Endothelial cell of umbilical vein (primary cell): Measurements from ENCODE around the gene RBMS1.

Source experiments
- EZH2 ChIP-seq: IDR thresholded peaks from 2 replicates; pipeline ENCODE4 v1.6.1; 2012; ENCODE audit warnings: borderline replicate concordance, low read depth, mild to moderate bottlenecking, moderate library complexity, low read length, inconsistent platforms; ENCODE audit not compliant: severe bottlenecking
- FOS ChIP-seq: IDR thresholded peaks from 2 replicates; pipeline ENCODE4 v1.6.1; 2011; ENCODE audit warnings: mild to moderate bottlenecking, low read length, moderate library complexity, borderline replicate concordance; ENCODE audit not compliant: insufficient read depth
- JUN ChIP-seq: IDR thresholded peaks from 2 replicates; pipeline ENCODE4 v1.6.1; 2011; ENCODE audit warnings: borderline replicate concordance, low read depth; ENCODE audit not compliant: insufficient read length, insufficient read depth
- POLR2A ChIP-seq: IDR thresholded peaks from 2 replicates; pipeline ENCODE4 v1.6.1; 2012; ENCODE audit warnings: low read depth, mild to moderate bottlenecking, control low read depth, low read length
- POLR2AphosphoS5 ChIP-seq: IDR thresholded peaks from 2 replicates; pipeline ENCODE4 v1.6.1; 2012; ENCODE audit warnings: low read depth, mild to moderate bottlenecking, control low read depth, low read length, moderate library complexity; ENCODE audit not compliant: insufficient read depth
- TF ChIP-seq, protein P1 (sequence below): IDR thresholded peaks from 2 replicates; pipeline ENCODE4 v1.6.1; 2011; ENCODE audit not compliant: insufficient read depth, insufficient read length
- TF ChIP-seq, protein P2 (sequence below), 2 donors: IDR thresholded peaks; 1 replicate in 1 of 2; 2 replicates in 1 of 2; pipeline ENCODE4 v1.5.1; 2011; ENCODE audit warnings: low read length in 2 of 2, mild to moderate bottlenecking in 2 of 2, moderate library complexity in 2 of 2, control low read depth in 1 of 2, inconsistent platforms in 1 of 2, low read depth in 1 of 2; ENCODE audit not compliant: insufficient read depth in 1 of 2; ENCODE audit errors: extremely low read depth in 1 of 2

DNA sequence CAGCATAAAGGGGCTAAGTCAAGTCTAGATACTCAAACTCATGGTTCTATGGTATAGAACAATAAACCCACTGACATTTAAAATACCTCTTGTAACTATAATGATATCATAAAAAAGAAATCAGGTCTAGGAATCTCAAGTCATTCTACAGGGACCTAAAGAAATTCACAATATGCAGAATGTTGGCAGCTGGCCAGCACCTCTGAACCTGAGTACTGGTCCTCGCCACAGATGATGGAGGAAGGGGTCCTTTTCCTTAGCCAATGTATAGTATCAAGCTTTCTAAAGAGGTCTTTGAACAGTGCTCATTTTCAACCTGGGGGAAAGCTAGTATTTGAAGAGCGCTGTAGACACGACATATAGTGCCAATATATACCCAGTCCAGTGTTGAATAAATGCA, 185.1 kb downstream of the RBMS1 start:
- TF ChIP-seq, protein P1, sequence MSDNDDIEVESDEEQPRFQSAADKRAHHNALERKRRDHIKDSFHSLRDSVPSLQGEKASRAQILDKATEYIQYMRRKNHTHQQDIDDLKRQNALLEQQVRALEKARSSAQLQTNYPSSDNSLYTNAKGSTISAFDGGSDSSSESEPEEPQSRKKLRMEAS, result no peak
- TF ChIP-seq, protein P2, sequence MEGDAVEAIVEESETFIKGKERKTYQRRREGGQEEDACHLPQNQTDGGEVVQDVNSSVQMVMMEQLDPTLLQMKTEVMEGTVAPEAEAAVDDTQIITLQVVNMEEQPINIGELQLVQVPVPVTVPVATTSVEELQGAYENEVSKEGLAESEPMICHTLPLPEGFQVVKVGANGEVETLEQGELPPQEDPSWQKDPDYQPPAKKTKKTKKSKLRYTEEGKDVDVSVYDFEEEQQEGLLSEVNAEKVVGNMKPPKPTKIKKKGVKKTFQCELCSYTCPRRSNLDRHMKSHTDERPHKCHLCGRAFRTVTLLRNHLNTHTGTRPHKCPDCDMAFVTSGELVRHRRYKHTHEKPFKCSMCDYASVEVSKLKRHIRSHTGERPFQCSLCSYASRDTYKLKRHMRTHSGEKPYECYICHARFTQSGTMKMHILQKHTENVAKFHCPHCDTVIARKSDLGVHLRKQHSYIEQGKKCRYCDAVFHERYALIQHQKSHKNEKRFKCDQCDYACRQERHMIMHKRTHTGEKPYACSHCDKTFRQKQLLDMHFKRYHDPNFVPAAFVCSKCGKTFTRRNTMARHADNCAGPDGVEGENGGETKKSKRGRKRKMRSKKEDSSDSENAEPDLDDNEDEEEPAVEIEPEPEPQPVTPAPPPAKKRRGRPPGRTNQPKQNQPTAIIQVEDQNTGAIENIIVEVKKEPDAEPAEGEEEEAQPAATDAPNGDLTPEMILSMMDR (IDR thresholded peaks at IDR 0.05; ENCODE audit: extremely low read depth in 1 of 2, insufficient read depth in 1 of 2, low read depth in 1 of 2, low read length in 2 of 2), result no peak
- TF ChIP-seq JUN (no peak), FOS (no peak), POLR2AphosphoS5 (no peak), EZH2 (no peak), POLR2A (no peak)
